Mucosa of rectum (tissue), 2 donors: ENCODE data around the gene PSG6.
"Not testable (repeated sequence)": the region's sequence is repeated elsewhere in the genome, so short reads cannot be mapped to it uniquely, and the experiment has no call there.

ENCODE experiments used
- H3K27ac ChIP-seq, 2 donors: one replicate each; pipeline ENCODE4 v1.7.0; 2013; ENCODE audit warnings: inconsistent platforms in 2 of 2, low read depth in 2 of 2, low read length in 2 of 2
- H3K27me3 ChIP-seq, 2 donors: one replicate each; pipeline ENCODE4 v1.7.0; 2013; ENCODE audit warnings: low read length in 2 of 2; ENCODE audit not compliant: control insufficient read depth in 2 of 2, insufficient read depth in 2 of 2
- H3K36me3 ChIP-seq, 2 donors: one replicate each; pipeline ENCODE4 v1.7.0; 2013; ENCODE audit warnings: low read length in 2 of 2; ENCODE audit not compliant: control insufficient read depth in 2 of 2, insufficient read depth in 2 of 2
- H3K4me1 ChIP-seq, 2 donors: one replicate each; pipeline ENCODE4 v1.7.0; 2013; ENCODE audit warnings: low read length in 2 of 2, mild to moderate bottlenecking in 1 of 2; ENCODE audit not compliant: control insufficient read depth in 2 of 2, insufficient read depth in 2 of 2
- H3K4me3 ChIP-seq, 2 donors: one replicate each; pipeline ENCODE4 v1.7.0; 2013; ENCODE audit warnings: low read length in 2 of 2
- H3K9ac ChIP-seq, 2 donors: one replicate each; pipeline ENCODE4 v1.7.0; 2013; ENCODE audit warnings: low read length in 2 of 2, low read depth in 1 of 2, mild to moderate bottlenecking in 1 of 2
- H3K9me3 ChIP-seq, 2 donors: one replicate each; pipeline ENCODE4 v1.7.0; 2013; ENCODE audit warnings: low read length in 2 of 2; ENCODE audit not compliant: control insufficient read depth in 2 of 2
- donor health status: healthy.
- donor health status: Normal muscosa, but diverticular disease.

PSG6 gene

GRCh38 chr19:42911731-42912130, 6.0 kb downstream of the PSG6 start:
- H3K4me1 ChIP-seq, H3K9ac ChIP-seq, H3K9me3 ChIP-seq, H3K27ac ChIP-seq, H3K4me3 ChIP-seq, H3K27me3 ChIP-seq, H3K36me3 ChIP-seq: not testable (repeated sequence)

GRCh38 chr19:42906162-42906561, 11.5 kb downstream of the PSG6 start:
- H3K9ac ChIP-seq, H3K4me3 ChIP-seq, H3K36me3 ChIP-seq, H3K27me3 ChIP-seq, H3K4me1 ChIP-seq, H3K27ac ChIP-seq, H3K9me3 ChIP-seq: not testable (repeated sequence)

- H3K36me3 ChIP-seq, H3K9ac ChIP-seq, H3K4me3 ChIP-seq, H3K27me3 ChIP-seq, H3K4me1 ChIP-seq, H3K9me3 ChIP-seq, H3K27ac ChIP-seq: not testable (repeated sequence)
Observed at GRCh38 chr19:42900561-42900960, 17.1 kb downstream of the PSG6 start.

GRCh38 chr19:42899674-42900073, 18.0 kb downstream of the PSG6 start:
- H3K27me3 ChIP-seq, H3K4me3 ChIP-seq, H3K9me3 ChIP-seq, H3K36me3 ChIP-seq, H3K27ac ChIP-seq, H3K4me1 ChIP-seq, H3K9ac ChIP-seq: not testable (repeated sequence)

DNA sequence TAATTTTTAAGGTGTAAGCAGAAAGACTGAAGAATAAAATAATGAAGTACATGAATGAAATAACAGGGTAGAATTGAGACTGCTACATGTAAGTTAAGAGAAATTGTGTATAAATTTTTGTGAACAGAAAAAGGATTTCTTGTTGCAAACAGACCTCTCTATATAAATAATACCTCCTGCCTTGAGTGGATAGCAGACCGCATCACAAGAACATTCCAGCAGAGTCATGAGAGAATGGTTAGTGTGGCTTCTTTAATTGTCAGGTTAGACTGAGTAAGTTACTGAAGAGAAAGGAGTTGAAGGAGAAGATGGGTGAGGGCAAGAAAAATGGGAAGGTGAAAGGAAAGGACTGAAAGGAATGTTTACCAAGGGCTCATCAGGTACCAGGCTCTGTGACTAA, 18.6 kb downstream of the PSG6 start:
- not testable (repeated sequence) for H3K4me3 ChIP-seq, H3K4me1 ChIP-seq, H3K36me3 ChIP-seq, H3K27ac ChIP-seq, H3K27me3 ChIP-seq, H3K9me3 ChIP-seq, H3K9ac ChIP-seq

DNA sequence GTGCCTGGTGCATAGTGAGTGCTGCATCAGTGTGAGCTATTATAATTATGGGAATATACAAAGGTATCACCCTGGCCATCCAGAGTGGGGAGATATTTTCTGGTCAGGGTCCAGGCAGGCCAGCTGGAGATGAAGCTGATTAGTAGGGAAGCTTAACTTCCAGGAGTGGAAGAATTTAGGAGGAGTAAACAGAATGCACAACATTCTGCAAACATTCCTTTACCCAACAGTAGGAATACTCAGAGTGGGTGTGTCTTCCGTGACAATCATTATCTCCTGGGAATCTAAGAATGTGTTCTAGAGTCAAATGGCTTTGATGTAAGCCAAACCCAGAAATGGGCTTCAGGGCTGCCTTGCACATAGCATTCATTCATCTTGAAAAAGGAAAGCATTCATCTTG, 19.0 kb downstream of the PSG6 start:
- not testable (repeated sequence) for H3K4me3 ChIP-seq, H3K36me3 ChIP-seq, H3K27ac ChIP-seq, H3K27me3 ChIP-seq, H3K4me1 ChIP-seq, H3K9ac ChIP-seq, H3K9me3 ChIP-seq

DNA sequence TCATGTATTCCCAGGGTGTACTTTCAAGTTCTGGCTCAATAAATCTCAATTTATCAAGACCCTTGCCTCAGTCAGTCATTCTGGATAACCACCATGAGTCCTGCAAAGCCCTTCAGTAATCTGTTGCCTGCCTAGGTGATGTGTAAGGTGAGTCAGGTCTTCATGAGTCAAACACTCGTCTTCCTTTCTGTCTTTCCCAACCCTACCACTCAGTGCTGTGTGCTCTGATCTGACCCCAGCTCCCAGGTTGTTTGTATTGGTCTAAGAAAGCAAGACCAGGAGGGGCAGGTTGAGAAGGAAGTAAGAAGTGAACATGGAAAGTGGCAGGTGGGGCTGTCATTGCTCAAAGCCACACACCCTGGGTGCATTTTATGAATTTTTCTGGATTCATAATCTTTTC, 20.0 kb downstream of the PSG6 start:
- not testable (repeated sequence) for H3K4me1 ChIP-seq, H3K27ac ChIP-seq, H3K4me3 ChIP-seq, H3K36me3 ChIP-seq, H3K9ac ChIP-seq, H3K27me3 ChIP-seq, H3K9me3 ChIP-seq

GRCh38 chr19:42890446-42890845, 27.2 kb downstream of the PSG6 start:
- H3K27ac ChIP-seq, H3K4me3 ChIP-seq, H3K27me3 ChIP-seq, H3K9ac ChIP-seq, H3K9me3 ChIP-seq, H3K4me1 ChIP-seq, H3K36me3 ChIP-seq: not testable (repeated sequence)

GRCh38 chr19:42887876-42888445, 29.7 kb downstream of the PSG6 start:
- not testable (repeated sequence) for H3K9me3 ChIP-seq, H3K9ac ChIP-seq, H3K4me3 ChIP-seq, H3K27ac ChIP-seq, H3K27me3 ChIP-seq, H3K4me1 ChIP-seq, H3K36me3 ChIP-seq

GRCh38 chr19:42882730-42883129, 35.0 kb downstream of the PSG6 start:
- H3K27me3 ChIP-seq, H3K4me1 ChIP-seq, H3K9me3 ChIP-seq, H3K4me3 ChIP-seq, H3K27ac ChIP-seq, H3K9ac ChIP-seq, H3K36me3 ChIP-seq: not testable (repeated sequence)

DNA sequence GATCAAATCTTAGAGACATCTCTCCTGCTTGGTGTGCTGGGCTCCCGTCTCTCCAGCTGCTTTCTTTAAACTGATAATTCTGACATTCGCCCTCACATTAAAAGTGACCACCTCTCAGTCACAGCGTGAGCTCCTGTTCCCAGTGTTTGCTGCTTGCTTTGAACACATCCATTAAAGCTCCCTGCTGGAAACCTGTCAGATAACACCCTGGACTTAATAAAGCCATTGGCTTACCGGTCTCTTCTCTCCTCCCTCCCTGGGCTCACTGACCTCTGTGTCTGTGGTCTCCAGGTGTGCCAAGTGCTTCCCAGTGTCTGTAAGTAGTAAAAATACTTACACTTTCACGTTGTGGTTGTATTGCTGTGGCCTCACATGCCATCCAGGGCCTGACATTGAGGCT, 35.7 kb downstream of the PSG6 start:
- not testable (repeated sequence) for H3K9me3 ChIP-seq, H3K4me3 ChIP-seq, H3K27me3 ChIP-seq, H3K9ac ChIP-seq, H3K36me3 ChIP-seq, H3K4me1 ChIP-seq, H3K27ac ChIP-seq
